Stimulated activated CD8-positive, alpha-beta memory T cell treated with anti-CD3 and anti-CD28 coated beads, Interleukin-12 subunit alpha, Interleukin-12 subunit beta, amount 100 ng/mL, for 4 hours (primary cell): ENCODE measurements around the gene IKBKG.
"Not testable (repeated sequence)": the region's sequence is repeated elsewhere in the genome, so short reads cannot be mapped to it uniquely, and the experiment has no call there.

ENCODE experiments used
- DNase-seq: peaks from one replicate; pipeline ENCODE4 v3.0.0-alpha.2; 2020; ENCODE audit warnings: low read depth

The IKBKG gene

GRCh38 chrX:154547245-154548027, at the start of gene IKBKG:
TSS of gene IKBKG (plus strand) at chrX:154547620. CDS start at chrX:154552003, 4,383 bp downstream.
- DNase-seq, result peak; percentile 78

GRCh38 chrX:154501423-154501822, 46.0 kb upstream of the IKBKG start:
- DNase-seq, result not testable (repeated sequence)

- no peak for DNase-seq
Observed at GRCh38 chrX:154502098-154502497, 45.3 kb upstream of the IKBKG start.

- DNase-seq, result no peak
Observed at GRCh38 chrX:154502989-154503388, 44.4 kb upstream of the IKBKG start.

- no peak for DNase-seq
Observed at GRCh38 chrX:154505734-154506133, 41.7 kb upstream of the IKBKG start.

- no peak for DNase-seq
Observed at GRCh38 chrX:154506483-154507332, 40.7 kb upstream of the IKBKG start.

- no peak for DNase-seq
Observed at GRCh38 chrX:154507673-154508383, 39.6 kb upstream of the IKBKG start.

- no peak for DNase-seq
Observed at GRCh38 chrX:154508384-154508745, 39.1 kb upstream of the IKBKG start.

- no peak for DNase-seq
Observed at GRCh38 chrX:154509455-154509854, 38.0 kb upstream of the IKBKG start.

GRCh38 chrX:154511761-154512160, 35.7 kb upstream of the IKBKG start:
- DNase-seq, result no peak

GRCh38 chrX:154512879-154513553, 34.4 kb upstream of the IKBKG start:
- DNase-seq, result no peak

- no peak for DNase-seq
Observed at GRCh38 chrX:154513716-154514115, 33.7 kb upstream of the IKBKG start.

GRCh38 chrX:154515090-154515965, 32.1 kb upstream of the IKBKG start:
- DNase-seq, result no peak

GRCh38 chrX:154515966-154516655, 31.3 kb upstream of the IKBKG start, which contains the start of gene FAM3A:
TSS of gene FAM3A (minus strand) at chrX:154516232. CDS start at chrX:154515772, 460 bp downstream.
- DNase-seq, result peak; percentile 84

GRCh38 chrX:154516656-154517100, 30.7 kb upstream of the IKBKG start:
- no peak for DNase-seq

GRCh38 chrX:154517101-154517781, 30.2 kb upstream of the IKBKG start:
- no peak for DNase-seq

GRCh38 chrX:154519389-154519788, 28.0 kb upstream of the IKBKG start:
- no peak for DNase-seq

- no peak for DNase-seq
Observed at GRCh38 chrX:154525606-154526490, 21.6 kb upstream of the IKBKG start.
